Activated gamma-delta T cell treated with anti-CD3 and anti-CD28 coated beads, Interleukin-2, amount 50 U/mL, for 16 hours (primary cell): Measurements from ENCODE around the gene NPAS3.

Experiments used
- DNase-seq: peaks from one replicate; pipeline ENCODE4 v3.0.0-alpha.2; 2020; ENCODE audit warnings: low read depth

NPAS3 gene

GRCh38 chr14:33560718-33561431, 622.2 kb downstream of the NPAS3 start:
- no peak for DNase-seq

- no peak for DNase-seq
Measured at GRCh38 chr14:33561488-33562175, 623.0 kb downstream of the NPAS3 start.

- DNase-seq = no peak
Measured at GRCh38 chr14:33563191-33563900, 624.7 kb downstream of the NPAS3 start.

- DNase-seq = no peak
Measured at GRCh38 chr14:33563901-33564197, 625.2 kb downstream of the NPAS3 start.

GRCh38 chr14:33564774-33565630, 626.3 kb downstream of the NPAS3 start:
- DNase-seq = no peak

- DNase-seq = no peak
Measured at GRCh38 chr14:33566082-33566481, 627.4 kb downstream of the NPAS3 start.

DNA sequence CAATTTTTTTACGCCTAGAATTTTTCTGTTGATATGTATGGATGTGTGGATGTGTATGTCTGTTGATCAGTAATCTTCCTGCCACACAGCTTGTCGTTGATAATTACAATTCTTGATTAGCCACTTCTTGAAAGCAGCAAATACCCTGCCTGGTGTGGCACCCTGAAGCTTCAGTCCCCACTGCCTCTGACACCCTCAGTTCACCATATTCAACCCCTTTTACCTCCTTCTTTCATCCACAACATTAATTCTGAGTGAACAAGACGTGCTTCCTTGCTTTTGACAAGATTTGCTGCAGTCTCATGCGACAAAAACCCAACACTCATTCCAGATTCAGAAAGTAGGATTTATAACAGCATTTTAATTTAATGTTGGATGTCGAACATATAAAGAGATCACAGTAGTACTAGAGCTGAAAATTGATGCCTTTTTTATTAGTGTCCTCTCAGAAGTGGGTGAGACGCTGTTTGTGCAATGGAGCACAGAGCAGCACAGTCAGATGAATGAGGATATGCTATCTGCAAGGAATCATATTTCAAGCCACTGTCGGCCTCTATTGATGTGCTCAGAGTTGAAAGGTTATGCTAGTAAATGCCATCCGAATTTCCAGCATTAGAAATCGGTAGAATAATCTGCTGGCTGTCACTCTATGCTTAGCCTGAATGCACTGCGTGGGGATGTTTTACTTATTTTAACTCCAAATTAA, 628.5 kb downstream of the NPAS3 start:
- DNase-seq = no peak

- DNase-seq = no peak
Measured at GRCh38 chr14:33567731-33568130, 629.1 kb downstream of the NPAS3 start.

DNA sequence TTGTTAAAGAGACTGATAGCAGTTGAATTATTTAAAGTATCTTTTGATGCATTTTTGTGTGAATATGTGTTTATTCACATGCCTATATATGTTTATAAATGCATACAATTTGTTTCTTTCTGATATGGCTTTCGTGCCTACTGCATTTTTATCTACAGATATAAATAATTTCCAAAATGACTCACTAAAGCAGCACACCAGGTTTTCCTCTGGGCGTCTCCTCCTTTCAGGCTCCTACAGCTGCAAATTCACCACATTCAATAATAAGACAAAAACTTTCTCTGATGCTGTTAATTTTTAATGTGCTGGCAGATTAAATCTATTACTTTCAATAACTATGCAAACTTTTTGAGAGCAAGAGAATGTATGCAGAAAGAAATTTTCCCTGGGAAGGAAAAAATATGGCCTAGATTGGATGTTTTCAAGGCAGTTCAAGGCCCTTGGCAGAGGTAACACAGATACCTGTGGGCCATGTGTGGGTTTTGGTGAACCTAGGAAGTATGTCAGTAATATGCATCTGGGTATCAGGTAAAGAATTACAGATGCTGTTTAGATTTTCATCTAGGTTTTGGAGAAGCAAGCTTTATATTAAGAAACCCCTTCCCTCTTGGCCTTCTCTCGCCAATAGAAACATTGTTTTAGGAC, 630.4 kb downstream of the NPAS3 start:
- no peak for DNase-seq

- DNase-seq = no peak
Measured at GRCh38 chr14:33569821-33570687, 631.4 kb downstream of the NPAS3 start.

GRCh38 chr14:33570694-33571310, 632.1 kb downstream of the NPAS3 start:
- DNase-seq = no peak

GRCh38 chr14:33573301-33573880, 634.7 kb downstream of the NPAS3 start:
- DNase-seq = no peak

DNA sequence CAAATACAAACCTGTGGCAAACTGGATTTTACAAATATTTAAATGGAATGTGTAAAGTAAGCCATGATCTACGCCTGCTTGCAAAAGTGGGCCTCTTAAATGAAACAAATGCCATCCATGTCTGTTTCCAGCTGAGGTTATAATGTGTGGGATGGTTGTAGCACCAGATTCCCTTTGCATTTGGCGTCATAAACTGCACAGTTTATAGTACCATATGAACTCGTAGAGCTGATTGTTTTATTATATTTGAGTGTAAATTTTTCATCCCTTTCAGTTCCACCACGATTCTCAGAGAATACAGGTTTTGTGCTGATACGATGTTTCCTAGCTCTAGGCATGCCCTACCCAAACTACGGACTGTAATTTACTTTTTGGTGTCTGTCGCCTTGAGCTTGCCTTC, 637.3 kb downstream of the NPAS3 start:
- DNase-seq = no peak

DNA sequence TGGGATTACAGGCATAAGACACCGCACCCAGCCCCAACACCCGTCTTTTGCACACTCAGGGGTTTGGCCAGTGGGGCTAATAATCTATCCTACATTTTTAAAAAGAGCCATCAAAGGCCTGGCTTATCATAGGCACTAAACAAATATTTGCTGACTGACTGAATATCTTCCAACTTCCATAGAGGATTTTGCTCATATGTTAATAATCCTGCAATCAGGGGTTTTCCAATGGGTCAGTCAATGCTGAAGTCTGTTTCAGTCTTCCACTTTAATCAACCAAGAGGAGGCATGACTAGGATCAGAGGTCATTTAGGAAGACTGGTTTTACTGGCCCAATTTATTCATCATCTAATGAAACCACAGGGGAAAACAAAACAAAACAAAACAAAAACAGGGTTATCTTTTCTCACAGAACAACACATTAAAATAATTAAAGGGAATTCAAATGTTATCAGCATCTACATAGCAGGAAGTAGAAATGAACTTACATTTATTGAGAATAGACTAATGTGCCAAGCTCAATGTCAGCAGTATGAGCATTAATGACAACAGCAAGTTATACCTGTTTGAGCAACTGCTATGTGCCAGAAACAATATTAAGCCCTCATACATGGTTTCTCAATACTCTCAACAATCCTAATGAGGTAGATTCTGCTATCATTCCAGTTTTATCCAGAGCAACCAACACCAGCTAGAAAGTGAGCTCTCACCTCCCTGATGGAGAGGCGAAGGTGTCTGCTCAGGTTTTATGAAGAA, 640.0 kb downstream of the NPAS3 start:
- no peak for DNase-seq

DNA sequence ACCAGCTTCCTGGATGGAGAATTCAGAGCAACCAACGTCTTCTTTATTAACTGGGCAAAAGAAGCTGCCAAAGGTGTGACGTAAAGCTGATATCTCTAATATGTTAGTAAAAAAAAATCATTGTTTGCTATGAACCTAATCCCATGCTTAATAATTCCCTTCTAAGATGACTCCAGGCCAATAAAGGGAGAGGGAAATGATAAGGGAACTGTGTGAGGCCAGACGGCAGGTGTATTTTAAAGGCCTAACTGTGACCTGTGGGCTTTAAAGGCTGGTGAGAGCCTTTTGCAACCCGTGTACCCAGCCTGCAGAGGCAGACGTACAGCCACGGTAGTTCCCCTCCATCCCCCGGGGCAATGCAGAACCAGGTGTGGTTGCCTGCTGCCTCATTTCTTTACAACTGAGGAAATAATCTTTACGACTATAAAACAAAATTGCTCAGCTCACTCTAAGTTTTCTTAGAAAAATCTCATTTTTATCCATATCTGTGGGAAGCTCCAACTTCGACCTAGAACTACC, 641.6 kb downstream of the NPAS3 start:
- no peak for DNase-seq

DNA sequence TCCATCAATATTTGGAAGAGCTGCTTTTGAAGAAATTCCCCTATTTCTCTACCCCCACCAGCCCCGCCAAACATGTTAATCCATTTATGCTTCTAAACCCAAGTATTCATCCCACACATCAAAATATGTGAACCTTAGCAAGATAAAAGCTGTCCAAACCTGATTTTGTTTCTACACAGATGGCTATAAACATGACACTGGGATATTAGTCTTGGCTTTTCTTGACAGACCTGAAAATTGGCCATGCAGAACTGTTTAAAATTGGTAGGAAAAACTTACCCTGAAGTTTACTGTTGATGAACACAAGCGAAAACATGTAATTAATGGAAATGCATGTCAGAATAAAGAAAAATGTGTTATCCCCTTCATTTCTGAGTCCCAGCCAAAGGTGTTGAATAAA, 642.2 kb downstream of the NPAS3 start:
- no peak for DNase-seq

DNA sequence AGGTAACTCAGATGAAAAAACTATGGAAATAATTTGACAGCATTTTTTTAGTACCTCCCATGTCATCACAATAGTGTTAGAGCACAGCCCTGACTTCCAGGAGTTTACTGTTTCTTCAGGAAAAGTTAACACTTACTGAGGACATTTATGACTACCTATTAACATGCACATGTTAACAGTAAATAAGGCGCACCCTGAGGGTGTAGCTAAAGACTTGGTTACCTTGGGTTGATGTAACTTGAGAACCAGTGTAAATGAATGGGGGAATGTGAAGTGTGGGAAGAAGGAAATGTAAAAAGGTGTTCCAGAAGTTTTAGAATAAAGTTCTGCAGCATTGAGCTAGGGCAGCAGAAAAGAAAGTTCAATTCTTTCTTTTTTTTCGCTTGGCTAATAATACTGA, 646.0 kb downstream of the NPAS3 start:
- no peak for DNase-seq

DNA sequence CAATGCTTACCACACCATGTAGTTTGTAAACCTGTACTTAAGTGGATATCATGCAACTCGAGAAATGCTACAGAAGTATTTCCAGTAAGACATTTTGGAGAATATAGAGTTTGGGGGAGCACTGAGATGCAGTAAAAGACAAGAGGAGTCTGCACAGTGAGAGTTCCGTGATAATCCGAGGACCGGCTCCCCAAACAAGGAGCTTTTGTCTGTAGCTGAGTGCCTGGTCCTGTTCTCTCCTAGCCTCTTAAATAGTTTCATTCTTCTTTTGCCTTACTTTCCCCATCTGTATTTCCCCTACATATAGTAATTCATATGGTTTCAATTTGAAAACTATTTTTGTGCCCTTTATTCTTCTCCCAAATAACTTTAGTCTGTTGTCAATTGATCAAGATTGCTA, 648.1 kb downstream of the NPAS3 start:
- DNase-seq = no peak
